ENCODE measurements around the gene TMEM170A. TPM values are rescaled to one million over a fixed set of nuclear protein-coding genes. Genes with fewer than 3 reads are reported as not detected.

The TMEM170A gene
- total RNA-seq, 2 donors from 2014 or later: 39.7 to 46.5 TPM

GRCh38 chr16:75491876-75492275 is 27.4 kb upstream of the TMEM170A start:
- ATAC-seq (no peak), DNase-seq (no peak)
- Mint-ChIP-seq H3K4me1 (peaks cover 8% of the 10 kb centered on the region), H3K27me3 (peaks cover 33% of the 10 kb centered on the region), H3K27ac (no peak overlapping the region), H3K4me3 (no peak overlapping the region), H3K36me3 (ENCODE audit: low read depth) (no peaks in the 10 kb centered on the region)
- H3K9me3 ChIP-seq (ENCODE audit: control insufficient read depth, low read length, poor library complexity, severe bottlenecking): no peaks in the 10 kb centered on the region

GRCh38 chr16:75488322-75488721 is 23.8 kb upstream of the TMEM170A start:
- no peak for ATAC-seq
- no peaks in the 10 kb centered on the region for H3K9me3 ChIP-seq (ENCODE audit: control insufficient read depth, low read length, poor library complexity, severe bottlenecking)
- Mint-ChIP-seq H3K4me3 (no peak overlapping the region), H3K36me3 (ENCODE audit: low read depth) (peaks cover 3% of the 10 kb centered on the region), H3K4me1 (peaks cover 6% of the 10 kb centered on the region), H3K27ac (no peak overlapping the region), H3K27me3 (peaks cover 34% of the 10 kb centered on the region)
- no peak for DNase-seq

- Mint-ChIP-seq H3K36me3 (ENCODE audit: low read depth) (peaks cover 3% of the 10 kb centered on the region), H3K4me3 (no peak overlapping the region), H3K4me1 (peaks cover 6% of the 10 kb centered on the region), H3K27ac (no peak overlapping the region), H3K27me3 (peaks cover 33% of the 10 kb centered on the region)
- H3K9me3 ChIP-seq (ENCODE audit: control insufficient read depth, low read length, poor library complexity, severe bottlenecking): no peaks in the 10 kb centered on the region
- no peak for ATAC-seq
- DNase-seq: no peak
Measured at GRCh38 chr16:75486676-75487313, 22.3 kb upstream of the TMEM170A start.

- Mint-ChIP-seq H3K4me3 (no peak overlapping the region), H3K36me3 (ENCODE audit: low read depth) (peaks cover 3% of the 10 kb centered on the region)
Measured at GRCh38 chr16:75486014-75486675, 21.7 kb upstream of the TMEM170A start.

GRCh38 chr16:75485230-75486013 is 20.9 kb upstream of the TMEM170A start:
- peaks cover 38% of the 10 kb centered on the region for H3K27me3 Mint-ChIP-seq
- DNase-seq (no peak), ATAC-seq (no peak)
- no peak overlapping the region for H3K27ac Mint-ChIP-seq
- no peaks in the 10 kb centered on the region for H3K9me3 ChIP-seq (ENCODE audit: control insufficient read depth, low read length, poor library complexity, severe bottlenecking)
- peaks cover 6% of the 10 kb centered on the region for H3K4me1 Mint-ChIP-seq
- H3K36me3 Mint-ChIP-seq (ENCODE audit: low read depth): peaks cover 3% of the 10 kb centered on the region
- no peak overlapping the region for H3K4me3 Mint-ChIP-seq

More at GRCh38 chr16:75486014-75486675, 21.7 kb upstream of the TMEM170A start:
- ATAC-seq (no peak), DNase-seq (no peak)
- Mint-ChIP-seq H3K4me1 (peaks cover 6% of the 10 kb centered on the region), H3K27me3 (peaks cover 33% of the 10 kb centered on the region), H3K27ac (no peak overlapping the region)
- H3K9me3 ChIP-seq (ENCODE audit: control insufficient read depth, low read length, poor library complexity, severe bottlenecking): no peaks in the 10 kb centered on the region

- ATAC-seq (no peak), DNase-seq (no peak)
- no peaks in the 10 kb centered on the region for H3K9me3 ChIP-seq (ENCODE audit: control insufficient read depth, low read length, poor library complexity, severe bottlenecking)
- H3K4me1 Mint-ChIP-seq: peaks cover 3% of the 10 kb centered on the region
- peaks cover 36% of the 10 kb centered on the region for H3K27me3 Mint-ChIP-seq
- H3K4me3 Mint-ChIP-seq: no peak overlapping the region
- H3K27ac Mint-ChIP-seq: no peak overlapping the region
- peaks cover 3% of the 10 kb centered on the region for H3K36me3 Mint-ChIP-seq (ENCODE audit: low read depth)
Measured at GRCh38 chr16:75483222-75483621, 18.7 kb upstream of the TMEM170A start.

- H3K9me3 ChIP-seq (ENCODE audit: control insufficient read depth, low read length, poor library complexity, severe bottlenecking): no peaks in the 10 kb centered on the region
- Mint-ChIP-seq H3K27me3 (peaks cover 40% of the 10 kb centered on the region), H3K4me1 (peaks cover 6% of the 10 kb centered on the region), H3K4me3 (no peak overlapping the region), H3K36me3 (ENCODE audit: low read depth) (peaks cover 3% of the 10 kb centered on the region), H3K27ac (no peak overlapping the region)
- no peak for DNase-seq
- no peak for ATAC-seq
Measured at GRCh38 chr16:75482434-75483205, 18.1 kb upstream of the TMEM170A start.

GRCh38 chr16:75481475-75481874 is 17.0 kb upstream of the TMEM170A start:
- ATAC-seq: no peak
- DNase-seq: no peak
- Mint-ChIP-seq H3K4me1 (peaks cover 6% of the 10 kb centered on the region), H3K4me3 (no peak overlapping the region), H3K27ac (no peak overlapping the region), H3K27me3 (peaks cover 43% of the 10 kb centered on the region), H3K36me3 (ENCODE audit: low read depth) (peaks cover 3% of the 10 kb centered on the region)
- H3K9me3 ChIP-seq (ENCODE audit: control insufficient read depth, low read length, poor library complexity, severe bottlenecking): no peaks in the 10 kb centered on the region

- no peaks in the 10 kb centered on the region for H3K36me3 Mint-ChIP-seq (ENCODE audit: low read depth)
- H3K4me3 Mint-ChIP-seq: no peak overlapping the region
- no peak for ATAC-seq
- H3K27me3 Mint-ChIP-seq: peaks cover 34% of the 10 kb centered on the region
- peaks cover 3% of the 10 kb centered on the region for H3K4me1 Mint-ChIP-seq
- no peak for DNase-seq
- no peak overlapping the region for H3K27ac Mint-ChIP-seq
- no peaks in the 10 kb centered on the region for H3K9me3 ChIP-seq (ENCODE audit: control insufficient read depth, low read length, poor library complexity, severe bottlenecking)
Measured at GRCh38 chr16:75479421-75479990, 15.0 kb upstream of the TMEM170A start.

GRCh38 chr16:75478480-75479345 is 14.2 kb upstream of the TMEM170A start:
- H3K9me3 ChIP-seq (ENCODE audit: control insufficient read depth, low read length, poor library complexity, severe bottlenecking): no peaks in the 10 kb centered on the region
- Mint-ChIP-seq H3K27ac (no peak overlapping the region), H3K4me1 (peaks cover 3% of the 10 kb centered on the region), H3K36me3 (ENCODE audit: low read depth) (no peaks in the 10 kb centered on the region), H3K27me3 (peaks cover 34% of the 10 kb centered on the region), H3K4me3 (no peak overlapping the region)
- DNase-seq (no peak), ATAC-seq (no peak)

GRCh38 chr16:75477680-75478473 is 13.4 kb upstream of the TMEM170A start:
- no peak for ATAC-seq
- Mint-ChIP-seq H3K27ac (no peak overlapping the region), H3K4me1 (peaks cover 3% of the 10 kb centered on the region)

More at GRCh38 chr16:75477680-75478473, 13.4 kb upstream of the TMEM170A start:
- Mint-ChIP-seq H3K4me3 (no peak overlapping the region), H3K36me3 (ENCODE audit: low read depth) (no peaks in the 10 kb centered on the region), H3K27me3 (peaks cover 34% of the 10 kb centered on the region)
- no peaks in the 10 kb centered on the region for H3K9me3 ChIP-seq (ENCODE audit: control insufficient read depth, low read length, poor library complexity, severe bottlenecking)
- no peak for DNase-seq
